AG09319 (cell line): Measurements from ENCODE around the gene CAMK2A.

Experiments
- DNase-seq: peaks from one replicate; pipeline ENCODE4 v3.0.0-alpha.2; 2010; ENCODE audit warnings: low read depth; ENCODE audit errors: extremely low read depth
- TF ChIP-seq, protein P1 (sequence below): IDR thresholded peaks from 2 replicates; pipeline ENCODE4 v1.5.1; 2011; ENCODE audit warnings: low read depth, mild to moderate bottlenecking, inconsistent platforms, low read length, moderate library complexity

The CAMK2A gene

DNA sequence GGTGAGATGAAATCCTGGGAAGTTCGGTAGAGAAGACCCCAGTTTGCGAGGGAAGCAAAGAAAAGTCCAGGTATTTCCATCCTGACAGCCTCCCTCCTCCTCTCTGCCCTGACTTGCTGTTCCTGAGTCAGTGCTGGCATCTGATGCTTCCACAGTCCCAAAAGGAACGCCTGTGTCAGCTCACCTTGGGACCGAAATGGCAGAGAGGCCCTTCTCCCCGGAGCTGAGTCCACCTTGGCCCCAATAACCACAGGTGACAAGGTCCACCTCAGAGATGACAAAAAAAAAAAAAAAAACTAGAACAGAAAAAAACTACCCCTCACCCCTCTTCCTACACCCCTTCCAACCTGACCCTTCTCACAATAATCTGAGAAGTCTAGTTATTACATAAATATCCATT lies 68.1 kb downstream of the CAMK2A start:
- no peak for DNase-seq
- TF ChIP-seq, protein P1, sequence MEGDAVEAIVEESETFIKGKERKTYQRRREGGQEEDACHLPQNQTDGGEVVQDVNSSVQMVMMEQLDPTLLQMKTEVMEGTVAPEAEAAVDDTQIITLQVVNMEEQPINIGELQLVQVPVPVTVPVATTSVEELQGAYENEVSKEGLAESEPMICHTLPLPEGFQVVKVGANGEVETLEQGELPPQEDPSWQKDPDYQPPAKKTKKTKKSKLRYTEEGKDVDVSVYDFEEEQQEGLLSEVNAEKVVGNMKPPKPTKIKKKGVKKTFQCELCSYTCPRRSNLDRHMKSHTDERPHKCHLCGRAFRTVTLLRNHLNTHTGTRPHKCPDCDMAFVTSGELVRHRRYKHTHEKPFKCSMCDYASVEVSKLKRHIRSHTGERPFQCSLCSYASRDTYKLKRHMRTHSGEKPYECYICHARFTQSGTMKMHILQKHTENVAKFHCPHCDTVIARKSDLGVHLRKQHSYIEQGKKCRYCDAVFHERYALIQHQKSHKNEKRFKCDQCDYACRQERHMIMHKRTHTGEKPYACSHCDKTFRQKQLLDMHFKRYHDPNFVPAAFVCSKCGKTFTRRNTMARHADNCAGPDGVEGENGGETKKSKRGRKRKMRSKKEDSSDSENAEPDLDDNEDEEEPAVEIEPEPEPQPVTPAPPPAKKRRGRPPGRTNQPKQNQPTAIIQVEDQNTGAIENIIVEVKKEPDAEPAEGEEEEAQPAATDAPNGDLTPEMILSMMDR: no peak

DNA sequence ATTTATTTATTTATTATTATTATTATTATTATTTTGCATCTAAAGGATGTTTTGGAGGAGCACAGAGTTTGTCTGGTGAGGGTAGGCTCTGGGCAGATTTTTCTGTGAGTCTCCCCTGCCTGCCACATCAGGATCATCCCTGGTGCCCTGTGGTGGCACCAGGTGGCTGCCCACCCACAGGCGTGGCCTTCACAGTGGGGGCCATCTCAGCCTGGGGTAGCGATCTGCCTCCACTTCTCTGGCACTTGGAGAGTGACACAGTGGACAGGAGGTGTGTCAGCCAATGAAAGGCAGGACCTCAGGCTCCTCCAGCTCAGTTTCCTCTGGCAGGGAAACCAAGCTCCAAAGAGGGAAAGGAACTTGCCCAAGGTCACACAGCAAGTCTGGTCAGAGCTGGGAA lies 69.7 kb downstream of the CAMK2A start:
- no peak for DNase-seq
- TF ChIP-seq, protein P1: no peak

DNA sequence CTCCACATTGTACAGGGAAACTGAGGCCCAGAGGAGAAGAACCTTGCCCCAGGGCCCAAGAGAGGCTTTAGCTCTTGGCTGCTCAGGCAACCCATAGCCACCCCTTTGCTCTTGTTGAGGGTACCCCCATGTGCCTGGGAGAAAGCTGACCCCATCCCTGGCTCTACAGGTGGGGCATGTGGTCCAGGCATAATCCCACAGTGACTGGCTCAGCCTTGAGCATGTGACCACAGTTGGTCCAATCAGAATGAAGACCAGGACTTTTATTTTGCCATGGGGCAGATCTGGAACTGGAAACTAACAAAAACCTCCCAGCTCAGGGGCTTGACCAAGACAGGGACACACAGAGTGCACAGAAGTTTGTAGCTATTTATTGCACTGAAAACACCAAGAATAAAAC lies 70.4 kb downstream of the CAMK2A start:
- DNase-seq: no peak
- TF ChIP-seq, protein P1: no peak

DNA sequence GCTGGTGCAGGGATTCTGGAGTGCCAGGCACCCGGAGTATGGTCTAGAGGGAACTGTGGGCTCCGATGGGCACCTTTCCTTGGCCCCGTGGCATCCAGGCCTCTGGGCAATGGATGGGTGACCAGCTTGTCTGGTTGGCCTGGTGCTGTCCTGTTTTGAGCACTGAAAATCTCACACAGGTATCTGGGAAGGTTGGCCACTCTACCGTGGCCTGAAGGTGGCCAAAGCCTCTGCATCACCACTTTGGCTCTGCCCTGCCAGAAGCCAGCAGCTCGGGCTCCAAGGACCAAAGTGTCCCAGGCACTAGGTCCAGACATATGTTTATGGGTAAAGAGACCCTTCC lies 70.9 kb downstream of the CAMK2A start:
- no peak for DNase-seq
- TF ChIP-seq, protein P1: no peak

DNA sequence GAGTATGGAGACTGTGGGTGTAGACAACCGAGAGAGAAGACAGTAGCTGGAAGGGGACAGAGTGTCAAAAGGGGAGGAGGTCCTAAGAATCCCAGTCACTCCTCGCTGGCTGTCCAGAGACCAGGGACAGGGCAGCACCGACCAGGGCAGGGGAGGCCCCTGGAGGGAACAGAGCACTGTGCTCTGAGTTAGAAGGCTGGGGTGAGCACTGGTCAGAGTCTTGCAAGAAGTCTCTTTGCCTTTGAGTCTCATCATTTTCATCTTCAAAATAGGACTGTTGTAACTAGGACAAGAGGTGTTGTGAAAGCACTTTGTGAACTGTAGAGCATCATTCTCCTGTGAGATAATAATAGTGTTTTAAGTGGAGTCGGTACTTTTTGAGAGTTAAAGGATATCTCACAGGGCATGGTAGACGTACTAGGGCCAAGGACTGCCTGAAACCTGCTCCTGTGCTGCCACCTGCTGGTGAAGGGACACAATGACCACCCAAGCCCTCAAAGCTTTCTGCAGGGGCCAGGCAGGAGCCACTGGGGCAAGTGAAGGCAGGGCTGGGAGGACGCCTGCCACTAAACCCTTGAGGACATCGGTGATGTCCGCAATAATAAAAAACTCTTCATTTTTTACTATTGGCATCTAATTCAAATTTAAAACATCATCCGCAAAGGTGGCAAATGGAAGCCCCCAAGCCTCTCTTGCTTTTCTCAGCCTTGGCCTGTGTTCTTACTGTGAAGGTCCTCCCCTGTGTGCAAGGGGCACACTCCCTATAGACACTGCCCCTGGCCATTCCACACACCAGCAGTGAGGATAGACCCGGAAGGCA lies 71.5 kb downstream of the CAMK2A start:
- DNase-seq: peak; percentile 59
- TF ChIP-seq, protein P1: peak; percentile 76

DNA sequence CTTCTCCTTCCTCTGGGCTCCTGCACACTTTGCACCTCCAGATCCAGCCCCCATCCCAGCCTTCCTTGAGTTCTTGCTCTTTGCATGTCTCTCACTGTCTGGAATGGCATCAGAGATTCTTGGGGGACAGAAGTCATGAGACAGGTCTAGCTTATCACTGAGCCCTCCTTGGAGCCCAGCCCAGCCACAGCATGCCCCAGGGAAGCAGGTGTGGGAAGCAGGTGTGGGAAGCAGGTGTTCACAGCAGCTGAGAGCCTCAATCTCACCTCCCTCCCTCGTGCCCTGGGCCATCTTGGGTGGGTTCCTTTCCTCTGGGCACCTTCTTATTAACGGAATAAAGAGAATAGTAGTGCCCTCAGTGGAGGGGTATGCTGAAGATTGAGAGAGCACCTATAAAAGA lies 72.5 kb downstream of the CAMK2A start:
- DNase-seq: no peak
- TF ChIP-seq, protein P1: no peak

DNA sequence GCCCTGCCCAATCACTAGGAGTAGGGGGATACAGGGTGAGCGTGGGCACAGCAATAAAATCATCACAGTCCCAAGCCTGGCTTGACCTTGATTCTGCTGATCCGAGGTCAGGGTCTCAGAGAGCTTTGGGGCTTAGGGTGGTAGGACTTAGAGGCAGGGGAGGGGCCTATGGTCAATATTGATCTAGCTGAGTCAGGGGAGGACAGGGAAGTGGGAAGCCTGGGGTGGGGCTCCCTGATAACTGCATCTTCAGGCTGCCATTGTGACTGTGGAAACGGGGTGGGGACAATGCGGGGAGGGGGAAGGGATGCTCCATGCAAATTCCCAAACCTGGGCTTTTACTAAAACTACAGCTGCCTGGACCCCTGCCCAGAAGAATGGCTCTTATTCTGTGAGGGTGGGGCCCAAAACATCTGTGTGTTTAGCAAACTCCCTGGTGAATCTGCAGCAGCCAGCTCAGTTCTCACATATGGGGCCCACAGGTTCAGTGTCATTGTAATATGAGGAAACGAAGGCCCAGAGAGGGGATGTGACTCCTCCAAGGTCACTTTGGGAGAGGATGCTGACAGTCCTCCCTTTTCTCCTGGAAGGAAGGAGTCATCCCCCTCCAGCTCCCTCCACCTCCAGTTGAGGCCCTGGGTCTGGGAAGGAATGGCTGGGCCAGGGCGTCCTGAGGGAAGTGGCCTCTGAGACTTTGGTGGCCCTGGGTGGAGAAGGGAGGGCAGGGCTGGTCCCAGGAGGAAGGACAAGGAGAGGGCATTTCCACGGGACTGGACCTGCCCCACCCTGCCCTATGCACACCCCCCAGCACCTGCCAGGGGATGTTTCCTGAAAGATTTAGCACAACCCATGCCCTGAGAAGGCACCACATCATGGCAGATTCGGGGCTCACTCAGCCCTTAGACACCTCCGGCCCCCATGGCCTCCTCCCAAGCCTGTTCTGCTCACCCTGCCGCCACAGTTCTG lies 73.3 kb downstream of the CAMK2A start:
- no peak for DNase-seq
- TF ChIP-seq, protein P1: no peak
